ENCODE data around the gene CYBA. TPM values are rescaled to one million over a fixed set of nuclear protein-coding genes. Genes with fewer than 3 reads are reported as not detected.

Gene CYBA
- total and polyA plus RNA-seq, 9 of the 15 experiments (the other 6 are each of a cell fraction or from before 2014, with no cell fraction given): 0.34 to 683 (median 93.0) TPM

DNA sequence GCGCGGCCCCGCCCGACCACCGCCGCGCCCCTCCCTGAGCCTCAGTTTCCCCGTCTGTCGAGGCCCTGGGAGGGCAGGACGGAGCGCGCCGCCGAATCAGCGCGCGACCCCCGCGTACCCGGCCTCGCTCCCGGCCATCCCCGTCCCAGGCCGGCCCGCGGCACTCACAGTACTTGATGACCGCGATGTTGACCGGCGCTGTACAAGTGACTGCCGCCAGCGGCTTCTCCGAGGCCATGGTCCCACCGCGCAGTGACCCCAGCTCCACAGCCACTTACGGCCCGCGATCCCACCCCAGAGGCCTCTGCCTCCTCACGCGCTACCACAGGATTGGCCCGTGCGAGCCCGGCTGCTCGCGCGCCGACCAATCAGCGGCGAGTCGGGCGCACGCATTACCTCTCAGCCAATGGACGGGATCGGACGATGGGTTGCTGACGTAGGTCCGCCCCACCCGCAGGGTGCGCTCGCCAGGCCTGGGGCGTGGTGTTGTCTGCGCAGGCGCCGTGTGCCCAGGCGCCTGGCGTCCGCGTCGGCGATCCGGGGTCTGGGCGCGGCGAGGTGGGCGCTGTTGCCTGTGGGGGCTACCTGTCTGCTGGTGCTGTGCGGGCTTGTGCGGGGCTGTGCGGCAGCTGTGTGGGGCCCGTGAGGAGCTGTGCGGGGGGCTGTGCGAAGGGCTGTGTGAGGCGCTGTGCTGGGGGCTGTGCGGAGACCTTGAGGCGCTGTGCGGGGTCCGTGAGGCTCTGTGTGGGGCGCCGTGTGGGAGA lies 12.2 kb upstream of the CYBA start, which contains the start of gene MVD (continued):
- TF ChIP-seq, protein P1, sequence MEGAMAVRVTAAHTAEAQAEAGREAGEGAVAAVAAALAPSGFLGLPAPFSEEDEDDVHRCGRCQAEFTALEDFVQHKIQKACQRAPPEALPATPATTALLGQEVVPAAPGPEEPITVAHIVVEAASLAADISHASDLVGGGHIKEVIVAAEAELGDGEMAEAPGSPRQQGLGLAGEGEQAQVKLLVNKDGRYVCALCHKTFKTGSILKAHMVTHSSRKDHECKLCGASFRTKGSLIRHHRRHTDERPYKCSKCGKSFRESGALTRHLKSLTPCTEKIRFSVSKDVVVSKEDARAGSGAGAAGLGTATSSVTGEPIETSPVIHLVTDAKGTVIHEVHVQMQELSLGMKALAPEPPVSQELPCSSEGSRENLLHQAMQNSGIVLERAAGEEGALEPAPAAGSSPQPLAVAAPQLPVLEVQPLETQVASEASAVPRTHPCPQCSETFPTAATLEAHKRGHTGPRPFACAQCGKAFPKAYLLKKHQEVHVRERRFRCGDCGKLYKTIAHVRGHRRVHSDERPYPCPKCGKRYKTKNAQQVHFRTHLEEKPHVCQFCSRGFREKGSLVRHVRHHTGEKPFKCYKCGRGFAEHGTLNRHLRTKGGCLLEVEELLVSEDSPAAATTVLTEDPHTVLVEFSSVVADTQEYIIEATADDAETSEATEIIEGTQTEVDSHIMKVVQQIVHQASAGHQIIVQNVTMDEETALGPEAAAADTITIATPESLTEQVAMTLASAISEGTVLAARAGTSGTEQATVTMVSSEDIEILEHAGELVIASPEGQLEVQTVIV (CRISPR knock-in tag; IDR thresholded peaks at IDR 0.05; ENCODE audit: borderline replicate concordance): no peak
- TF ChIP-seq, protein P2, sequence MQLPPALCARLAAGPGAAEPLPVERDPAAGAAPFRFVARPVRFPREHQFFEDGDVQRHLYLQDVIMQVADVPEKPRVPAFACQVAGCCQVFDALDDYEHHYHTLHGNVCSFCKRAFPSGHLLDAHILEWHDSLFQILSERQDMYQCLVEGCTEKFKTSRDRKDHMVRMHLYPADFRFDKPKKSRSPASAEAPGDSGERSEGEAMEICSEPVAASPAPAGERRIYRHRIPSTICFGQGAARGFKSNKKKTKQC (CRISPR knock-in tag; IDR thresholded peaks at IDR 0.05): no peak; the same call in 1 of the 2 replicates
- TF ChIP-seq, protein P3, sequence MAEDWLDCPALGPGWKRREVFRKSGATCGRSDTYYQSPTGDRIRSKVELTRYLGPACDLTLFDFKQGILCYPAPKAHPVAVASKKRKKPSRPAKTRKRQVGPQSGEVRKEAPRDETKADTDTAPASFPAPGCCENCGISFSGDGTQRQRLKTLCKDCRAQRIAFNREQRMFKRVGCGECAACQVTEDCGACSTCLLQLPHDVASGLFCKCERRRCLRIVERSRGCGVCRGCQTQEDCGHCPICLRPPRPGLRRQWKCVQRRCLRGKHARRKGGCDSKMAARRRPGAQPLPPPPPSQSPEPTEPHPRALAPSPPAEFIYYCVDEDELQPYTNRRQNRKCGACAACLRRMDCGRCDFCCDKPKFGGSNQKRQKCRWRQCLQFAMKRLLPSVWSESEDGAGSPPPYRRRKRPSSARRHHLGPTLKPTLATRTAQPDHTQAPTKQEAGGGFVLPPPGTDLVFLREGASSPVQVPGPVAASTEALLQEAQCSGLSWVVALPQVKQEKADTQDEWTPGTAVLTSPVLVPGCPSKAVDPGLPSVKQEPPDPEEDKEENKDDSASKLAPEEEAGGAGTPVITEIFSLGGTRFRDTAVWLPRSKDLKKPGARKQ (CRISPR knock-in tag; IDR thresholded peaks at IDR 0.05): no peak
- no peak for TF ChIP-seq ZNF316 (IDR thresholded peaks at IDR 0.05)
- TF ChIP-seq NCOA6 (IDR thresholded peaks at IDR 0.05): no peak
- no peak for TF ChIP-seq SPI1 (IDR thresholded peaks at IDR 0.05; ENCODE audit: borderline replicate concordance, low read depth, low read length)
- peak; percentile 96 to 98 for TF ChIP-seq MNT (conservative IDR thresholded peaks at IDR 0.05)
- peak; percentile 81 for TF ChIP-seq POLR2B (IDR thresholded peaks at IDR 0.05; ENCODE audit: low read depth, partially characterized antibody)
- TF ChIP-seq ZNF134 (CRISPR knock-in tag; conservative IDR thresholded peaks at IDR 0.05): no peak
- TF ChIP-seq, protein P4, sequence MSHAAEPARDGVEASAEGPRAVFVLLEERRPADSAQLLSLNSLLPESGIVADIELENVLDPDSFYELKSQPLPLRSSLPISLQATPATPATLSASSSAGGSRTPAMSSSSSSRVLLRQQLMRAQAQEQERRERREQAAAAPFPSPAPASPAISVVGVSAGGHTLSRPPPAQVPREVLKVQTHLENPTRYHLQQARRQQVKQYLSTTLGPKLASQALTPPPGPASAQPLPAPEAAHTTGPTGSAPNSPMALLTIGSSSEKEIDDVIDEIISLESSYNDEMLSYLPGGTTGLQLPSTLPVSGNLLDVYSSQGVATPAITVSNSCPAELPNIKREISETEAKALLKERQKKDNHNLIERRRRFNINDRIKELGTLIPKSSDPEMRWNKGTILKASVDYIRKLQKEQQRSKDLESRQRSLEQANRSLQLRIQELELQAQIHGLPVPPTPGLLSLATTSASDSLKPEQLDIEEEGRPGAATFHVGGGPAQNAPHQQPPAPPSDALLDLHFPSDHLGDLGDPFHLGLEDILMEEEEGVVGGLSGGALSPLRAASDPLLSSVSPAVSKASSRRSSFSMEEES (CRISPR knock-in tag; IDR thresholded peaks at IDR 0.05): no peak
- TF ChIP-seq RBM15 (IDR thresholded peaks at IDR 0.05; ENCODE audit: insufficient read depth, low read length): no peak
- no peak for TF ChIP-seq IRF9 (tag; IDR thresholded peaks at IDR 0.05)
- TF ChIP-seq ZNF277 (CRISPR knock-in tag; IDR thresholded peaks at IDR 0.05; ENCODE audit: borderline replicate concordance): no peak
- TF ChIP-seq XRCC3 (IDR thresholded peaks at IDR 0.05): no peak
- TF ChIP-seq TEAD1 (CRISPR knock-in tag; IDR thresholded peaks at IDR 0.05): peak in 1 of 2 experiments; percentile 53; a peak in 1 of 4 replicates
- no peak for TF ChIP-seq NBN (IDR thresholded peaks at IDR 0.05; ENCODE audit: low read depth)
- TF ChIP-seq TAL1 (IDR thresholded peaks at IDR 0.05): no peak
